SU-DHL-6 (cell line): Measurements from ENCODE around the gene NYNRIN.
"Not testable (repeated sequence)": the region's sequence is repeated elsewhere in the genome, so short reads cannot be mapped to it uniquely, and the experiment has no call there.

Experiments used
- H2AFZ ChIP-seq: fragments of 200-600 bp; sonication (generic); 2 replicates; pipeline ENCODE4 v1.6.1; 2014; ENCODE audit warnings: low read depth, mild to moderate bottlenecking, moderate library complexity, mixed read lengths, antibody characterized with exemption, low read length; ENCODE audit not compliant: severe bottlenecking
- H3F3A ChIP-seq: fragments of 200-600 bp; shearing (Covaris generic); 2 replicates; pipeline ENCODE4 v1.6.0; 2016; ENCODE audit warnings: antibody characterized with exemption, mild to moderate bottlenecking; ENCODE audit not compliant: insufficient read depth
- H3K27ac ChIP-seq: fragments of 200-600 bp; sonication (generic); 2 replicates; pipeline ENCODE4 v1.5.1; 2016; ENCODE audit warnings: low read depth, mild to moderate bottlenecking, low read length, moderate library complexity, mixed read lengths
- H3K27me3 ChIP-seq: fragments of 200-600 bp; sonication (generic), shearing (Covaris generic); 2 replicates; pipeline ENCODE4 v1.6.0; 2014; ENCODE audit warnings: mild to moderate bottlenecking, low read length
- H3K36me3 ChIP-seq: fragments of 200-600 bp; sonication (generic); 2 replicates; pipeline ENCODE4 v1.6.1; 2014; ENCODE audit warnings: mild to moderate bottlenecking, low read length, mixed read lengths
- H3K4me2 ChIP-seq: fragments of 300-600, 200-600 bp; shearing (Covaris generic), sonication (generic); 2 replicates; pipeline ENCODE4 v1.6.0; 2014; ENCODE audit warnings: low read length, low read depth, mild to moderate bottlenecking; ENCODE audit not compliant: poor library complexity, severe bottlenecking
- H3K4me3 ChIP-seq: fragments of 200-600 bp; sonication (generic); 2 replicates; pipeline ENCODE4 v1.5.1; 2014; ENCODE audit warnings: antibody characterized with exemption, low read length, mild to moderate bottlenecking, mixed read lengths; ENCODE audit not compliant: insufficient read depth, poor library complexity, severe bottlenecking
- H3K79me2 ChIP-seq: fragments of 200-600 bp; sonication (generic); 2 replicates; pipeline ENCODE4 v1.6.1; 2014; ENCODE audit warnings: mild to moderate bottlenecking, low read length, moderate library complexity; ENCODE audit not compliant: insufficient read depth
- H3K9ac ChIP-seq: fragments of 200-600 bp; sonication (generic); 2 replicates; pipeline ENCODE4 v1.7.0; 2014; ENCODE audit warnings: mild to moderate bottlenecking, low read length
- H3K9me2 ChIP-seq: fragments of 200-600 bp; sonication (generic); replicated peaks from 2 replicates; pipeline ENCODE4 v1.6.1; 2014; ENCODE audit warnings: low read length; ENCODE audit not compliant: insufficient read depth
- H3K9me3 ChIP-seq: fragments of 200-600 bp; sonication (generic); 2 replicates; pipeline ENCODE4 v1.6.1; 2014; ENCODE audit warnings: low read length, mixed read lengths; ENCODE audit not compliant: insufficient read depth
- H4K20me1 ChIP-seq: fragments of 200-600 bp; sonication (generic); 2 replicates; pipeline ENCODE4 v1.6.1; 2014; ENCODE audit warnings: low read depth, mild to moderate bottlenecking, antibody characterized with exemption, low read length, moderate library complexity, mixed read lengths
- CTCF ChIP-seq: fragments of 200-600 bp; sonication (generic); IDR thresholded peaks from one replicate; pipeline ENCODE4 v1.5.1; 2017; ENCODE audit warnings: antibody characterized with exemption, mild to moderate bottlenecking, low read length, moderate library complexity; ENCODE audit not compliant: insufficient read depth, poor library complexity, severe bottlenecking
- EZH2phosphoT487 ChIP-seq: fragments of 200-600 bp; sonication (generic), shearing (Covaris generic); conservative IDR thresholded peaks from 2 replicates; pipeline ENCODE4 v1.6.1; 2018; ENCODE audit warnings: mild to moderate bottlenecking, antibody characterized with exemption, low read length, moderate library complexity, mixed read lengths

The NYNRIN gene

DNA sequence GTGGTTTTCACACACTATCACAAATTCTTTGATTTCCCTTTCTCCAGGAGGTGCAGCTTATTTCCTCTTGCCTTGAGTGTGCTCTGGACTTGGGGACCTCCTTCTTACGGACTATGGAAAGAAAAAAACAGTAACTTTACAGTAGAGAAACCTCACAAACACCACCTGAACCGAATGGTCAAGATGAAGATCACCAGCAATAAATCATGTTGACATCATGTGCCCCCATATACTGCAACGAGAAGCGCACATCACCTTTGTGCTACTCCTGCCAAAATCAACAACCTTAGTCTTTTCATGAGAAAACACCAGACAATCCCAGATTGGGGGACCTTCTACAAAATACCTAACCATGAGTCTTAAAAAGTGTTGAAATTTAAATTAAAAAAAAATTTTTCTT, 13.3 kb upstream of the NYNRIN start:
- Histone ChIP-seq H3K9me3 (no peaks in the 10 kb centered on the region), H3K36me3 (no peaks in the 10 kb centered on the region), H3K4me2 (no peak overlapping the region), H2AFZ (no peak overlapping the region), H3K27me3 (no peaks in the 10 kb centered on the region), H3K27ac (no peak overlapping the region), H3K4me3 (no peak overlapping the region), H3F3A (no peaks in the 10 kb centered on the region), H3K9ac (no peak overlapping the region), H3K9me2 (no peaks in the 10 kb centered on the region), H3K79me2 (no peaks in the 10 kb centered on the region), H4K20me1 (no peaks in the 10 kb centered on the region)
- TF ChIP-seq CTCF (no peak), EZH2phosphoT487 (no peak)

DNA sequence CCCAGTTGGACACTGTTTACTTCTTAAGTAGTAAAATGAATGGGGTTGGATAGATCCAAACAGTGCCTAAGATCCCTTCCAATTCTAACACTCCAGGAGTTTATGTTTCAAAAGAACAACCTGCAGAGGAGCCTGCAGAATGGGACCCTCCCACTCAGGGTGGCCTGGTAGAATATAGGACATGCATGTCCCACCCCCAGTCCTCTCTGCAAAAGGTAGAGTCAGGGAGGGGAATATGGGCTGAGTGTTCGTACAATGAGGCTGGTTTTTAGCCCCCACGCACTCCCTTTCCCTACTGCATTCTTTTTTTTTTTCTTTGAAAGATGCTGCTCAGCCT, 11.8 kb upstream of the NYNRIN start:
- Histone ChIP-seq H2AFZ (no peak overlapping the region), H3K4me2 (no peak overlapping the region), H3K27me3 (no peaks in the 10 kb centered on the region), H3K27ac (no peak overlapping the region), H3F3A (no peaks in the 10 kb centered on the region), H3K36me3 (no peaks in the 10 kb centered on the region), H3K9me3 (no peaks in the 10 kb centered on the region), H4K20me1 (no peaks in the 10 kb centered on the region), H3K4me3 (no peak overlapping the region), H3K9me2 (no peaks in the 10 kb centered on the region), H3K79me2 (no peaks in the 10 kb centered on the region), H3K9ac (no peak overlapping the region)
- TF ChIP-seq EZH2phosphoT487 = no peak

GRCh38 chr14:24387579-24387978, 11.2 kb upstream of the NYNRIN start:
- not testable (repeated sequence) for H3F3A ChIP-seq, H3K9me3 ChIP-seq, H3K9me2 ChIP-seq, H2AFZ ChIP-seq, H3K79me2 ChIP-seq, H3K4me3 ChIP-seq, H3K27me3 ChIP-seq, H3K27ac ChIP-seq, H4K20me1 ChIP-seq, H3K36me3 ChIP-seq, H3K4me2 ChIP-seq, H3K9ac ChIP-seq

- H3F3A ChIP-seq = no peaks in the 10 kb centered on the region
- H3K4me2 ChIP-seq = no peak overlapping the region
- no peak overlapping the region for H2AFZ ChIP-seq
Observed at GRCh38 chr14:24388474-24389179, 10.2 kb upstream of the NYNRIN start.

More at GRCh38 chr14:24388474-24389179, 10.2 kb upstream of the NYNRIN start:
- Histone ChIP-seq H3K27ac (no peak overlapping the region), H3K27me3 (no peaks in the 10 kb centered on the region), H4K20me1 (no peaks in the 10 kb centered on the region), H3K4me3 (no peak overlapping the region), H3K79me2 (no peaks in the 10 kb centered on the region), H3K36me3 (no peaks in the 10 kb centered on the region), H3K9ac (no peak overlapping the region), H3K9me3 (no peaks in the 10 kb centered on the region), H3K9me2 (no peaks in the 10 kb centered on the region)
- TF ChIP-seq EZH2phosphoT487 (no peak), CTCF (no peak)
